ENCODE data around the gene HOXA3. TPM values are rescaled to one million over a fixed set of nuclear protein-coding genes. Genes with fewer than 3 reads are reported as not detected.
A peak's percentile ranks its signal among the peaks of the same experiment; 100 is the strongest.

Gene HOXA3
- total and polyA plus RNA-seq, 2 experiments from 2014 or later = 0.83 to 4.1 TPM

DNA sequence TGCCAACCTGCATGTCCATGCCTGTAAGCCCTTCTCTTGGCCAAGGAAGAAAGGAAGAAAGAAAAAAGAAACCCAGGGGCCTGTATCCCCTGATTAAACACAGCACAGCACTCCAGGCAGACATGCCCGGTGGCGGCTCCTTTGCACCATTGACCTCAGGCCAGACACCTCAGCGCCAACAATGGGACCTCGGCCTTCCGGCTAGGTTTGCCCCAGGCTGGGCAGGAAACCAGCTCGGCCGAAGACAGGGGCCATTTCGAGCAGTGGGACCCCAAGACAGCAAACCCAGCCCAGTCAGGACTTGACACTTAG, 18.9 kb upstream of the HOXA3 start:
- TF ChIP-seq EZH2phosphoT487 (IDR thresholded peaks at IDR 0.05; ENCODE audit: low read depth, severe bottlenecking, unreplicated experiment) (no peak), EZH2 (IDR thresholded peaks at IDR 0.05; ENCODE audit: borderline replicate concordance) (peak; percentile 11)
- TF ChIP-seq, protein P1, sequence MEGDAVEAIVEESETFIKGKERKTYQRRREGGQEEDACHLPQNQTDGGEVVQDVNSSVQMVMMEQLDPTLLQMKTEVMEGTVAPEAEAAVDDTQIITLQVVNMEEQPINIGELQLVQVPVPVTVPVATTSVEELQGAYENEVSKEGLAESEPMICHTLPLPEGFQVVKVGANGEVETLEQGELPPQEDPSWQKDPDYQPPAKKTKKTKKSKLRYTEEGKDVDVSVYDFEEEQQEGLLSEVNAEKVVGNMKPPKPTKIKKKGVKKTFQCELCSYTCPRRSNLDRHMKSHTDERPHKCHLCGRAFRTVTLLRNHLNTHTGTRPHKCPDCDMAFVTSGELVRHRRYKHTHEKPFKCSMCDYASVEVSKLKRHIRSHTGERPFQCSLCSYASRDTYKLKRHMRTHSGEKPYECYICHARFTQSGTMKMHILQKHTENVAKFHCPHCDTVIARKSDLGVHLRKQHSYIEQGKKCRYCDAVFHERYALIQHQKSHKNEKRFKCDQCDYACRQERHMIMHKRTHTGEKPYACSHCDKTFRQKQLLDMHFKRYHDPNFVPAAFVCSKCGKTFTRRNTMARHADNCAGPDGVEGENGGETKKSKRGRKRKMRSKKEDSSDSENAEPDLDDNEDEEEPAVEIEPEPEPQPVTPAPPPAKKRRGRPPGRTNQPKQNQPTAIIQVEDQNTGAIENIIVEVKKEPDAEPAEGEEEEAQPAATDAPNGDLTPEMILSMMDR (IDR thresholded peaks at IDR 0.05; ENCODE audit: poor library complexity) = no peak
- 9% methylated on average over 8 of the region's 8 CpGs for WGBS (ENCODE audit: low lambda C conversion rate, missing lambda C conversion rate)

DNA sequence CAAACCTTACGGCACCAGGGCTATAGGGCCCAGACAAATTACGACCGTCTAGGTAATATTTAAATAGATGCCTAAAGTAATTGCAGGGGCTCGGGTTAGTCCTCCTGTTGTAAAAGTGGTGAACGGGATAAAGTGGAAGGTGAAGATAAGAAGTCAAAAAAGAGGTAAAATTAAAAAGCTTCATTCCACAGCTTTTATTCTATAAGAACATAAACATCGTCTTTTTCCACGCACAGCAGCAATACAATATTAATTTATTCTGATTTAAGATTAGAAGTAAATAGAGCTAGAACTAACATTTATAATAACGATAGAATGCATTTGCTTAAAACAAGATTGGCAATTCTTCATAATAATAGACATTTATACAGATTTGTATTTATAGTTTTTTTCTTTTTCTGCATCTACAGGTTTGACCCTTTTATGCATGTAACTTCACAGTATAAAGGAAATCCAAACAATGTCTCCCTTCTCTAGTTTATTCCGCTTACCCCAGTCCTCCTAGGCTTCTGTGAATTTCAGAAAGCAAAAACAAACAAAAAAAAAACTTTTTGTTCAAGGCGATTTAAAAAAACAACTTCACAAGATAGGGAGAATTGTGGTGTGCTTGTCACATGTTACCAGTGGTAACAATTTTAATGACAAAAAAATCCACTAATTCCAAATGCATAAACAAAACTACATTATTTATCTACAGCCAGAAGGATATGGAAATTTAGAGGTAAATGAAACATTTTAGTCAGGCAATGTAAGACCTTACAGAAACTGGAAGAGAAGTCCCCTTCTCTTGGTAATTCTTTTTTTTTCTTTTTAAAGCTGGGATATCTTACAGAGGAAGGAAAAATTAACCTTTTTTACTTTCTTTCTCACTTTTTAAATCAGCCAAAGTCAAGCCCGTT, 18.3 kb upstream of the HOXA3 start:
- peak overlapping the region; percentile 96 for H3K27ac ChIP-seq
- WGBS (ENCODE audit: low lambda C conversion rate, missing lambda C conversion rate) = 22% methylated on average over 11 of the region's 11 CpGs
- peaks cover 100% of the 10 kb centered on the region for H3K27me3 ChIP-seq
- peaks cover 16% of the 10 kb centered on the region for H4K20me1 ChIP-seq (ENCODE audit: insufficient read depth, poor library complexity, severe bottlenecking)
- H3K79me2 ChIP-seq = peaks cover 99% of the 10 kb centered on the region
- no peak for DNase-seq (ENCODE audit: low spot score)
- H3K4me3 ChIP-seq = peak overlapping the region; percentile 53
- H3K4me2 ChIP-seq = peak overlapping the region; percentile 96
- H3K9me2 ChIP-seq (replicated peaks; ENCODE audit: insufficient read depth) = no peaks in the 10 kb centered on the region
- peak; percentile 52 for TF ChIP-seq EZH2phosphoT487 (IDR thresholded peaks at IDR 0.05; ENCODE audit: low read depth, severe bottlenecking, unreplicated experiment)
- TF ChIP-seq, protein P1 (IDR thresholded peaks at IDR 0.05; ENCODE audit: poor library complexity) = no peak
- no peak overlapping the region for H2AFZ ChIP-seq
- H3K4me1 ChIP-seq (ENCODE audit: insufficient read depth) = peaks cover 17% of the 10 kb centered on the region
- H3K9me3 ChIP-seq (ENCODE audit: low read depth) = no peaks in the 10 kb centered on the region
- H3K36me3 ChIP-seq (replicated peaks; ENCODE audit: insufficient read depth, low read depth) = no peaks in the 10 kb centered on the region

More for the DNA sequence above, 18.9 kb upstream of the HOXA3 start:
- no peak for DNase-seq (ENCODE audit: low spot score)
- H3K4me2 ChIP-seq = peak overlapping the region; percentile 96
- peak overlapping the region; percentile 34 for H3K4me3 ChIP-seq
- H3K27ac ChIP-seq = peak overlapping the region; percentile 96
- H3K27me3 ChIP-seq = peaks cover 100% of the 10 kb centered on the region
- peaks cover 16% of the 10 kb centered on the region for H4K20me1 ChIP-seq (ENCODE audit: insufficient read depth, poor library complexity, severe bottlenecking)
- peaks cover 14% of the 10 kb centered on the region for H3K4me1 ChIP-seq (ENCODE audit: insufficient read depth)
- no peak overlapping the region for H2AFZ ChIP-seq
- no peaks in the 10 kb centered on the region for H3K9me2 ChIP-seq (replicated peaks; ENCODE audit: insufficient read depth)
- no peaks in the 10 kb centered on the region for H3K36me3 ChIP-seq (replicated peaks; ENCODE audit: insufficient read depth, low read depth)
- peaks cover 99% of the 10 kb centered on the region for H3K79me2 ChIP-seq
- H3K9me3 ChIP-seq (ENCODE audit: low read depth) = no peaks in the 10 kb centered on the region

DNA sequence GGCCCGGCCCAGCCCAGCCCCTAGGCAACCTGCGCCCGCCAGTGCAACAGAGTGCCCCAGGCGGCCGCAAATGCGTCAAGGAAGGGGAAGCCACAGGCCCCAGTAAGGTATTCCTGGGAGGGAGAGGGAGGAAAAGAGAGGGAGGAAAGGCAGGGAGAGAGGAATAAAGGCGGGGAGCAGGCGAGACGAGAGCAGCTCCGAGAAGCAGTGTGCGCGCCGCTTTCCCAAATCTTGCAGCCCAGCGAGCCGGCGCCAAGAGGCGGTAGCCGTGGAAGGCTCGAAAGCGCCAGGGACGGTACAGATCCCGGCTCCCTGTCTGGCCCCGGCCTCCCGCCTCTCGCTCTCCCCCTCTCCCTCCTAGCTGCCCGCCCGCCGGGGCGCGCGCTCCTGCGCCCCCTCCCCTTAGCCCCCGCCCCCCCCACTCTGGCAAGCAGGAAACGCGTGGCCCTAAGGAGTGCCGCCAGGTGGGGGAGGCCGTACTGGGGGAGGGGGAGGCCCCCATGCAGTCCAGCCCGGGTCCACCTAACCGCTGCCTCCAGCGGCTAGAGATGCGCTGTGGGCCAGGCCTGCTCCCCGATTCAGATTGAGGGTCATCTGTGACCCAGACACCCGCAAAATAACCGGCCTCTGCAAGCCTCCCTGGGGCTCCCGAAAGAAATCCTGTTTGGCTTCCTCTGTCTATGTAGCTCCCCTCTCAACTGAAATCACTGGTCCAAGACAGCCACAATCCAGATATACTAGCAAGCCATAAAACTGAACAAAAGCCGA, 17.5 kb upstream of the HOXA3 start:
- Histone ChIP-seq H3K4me3 (peak overlapping the region; percentile 53), H3K4me1 (ENCODE audit: insufficient read depth) (peaks cover 17% of the 10 kb centered on the region), H3K27ac (peak overlapping the region; percentile 96), H3K9me2 (replicated peaks; ENCODE audit: insufficient read depth) (no peaks in the 10 kb centered on the region), H3K4me2 (peak overlapping the region; percentile 96), H3K9me3 (ENCODE audit: low read depth) (no peaks in the 10 kb centered on the region), H3K36me3 (replicated peaks; ENCODE audit: insufficient read depth, low read depth) (no peaks in the 10 kb centered on the region), H4K20me1 (ENCODE audit: insufficient read depth, poor library complexity, severe bottlenecking) (peaks cover 16% of the 10 kb centered on the region), H3K79me2 (peaks cover 99% of the 10 kb centered on the region), H3K27me3 (peaks cover 100% of the 10 kb centered on the region), H2AFZ (no peak overlapping the region)
- TF ChIP-seq, protein P1 (IDR thresholded peaks at IDR 0.05; ENCODE audit: poor library complexity) = no peak
- TF ChIP-seq EZH2phosphoT487 (IDR thresholded peaks at IDR 0.05; ENCODE audit: low read depth, severe bottlenecking, unreplicated experiment) (peak; percentile 64), EZH2 (IDR thresholded peaks at IDR 0.05; ENCODE audit: borderline replicate concordance) (peak; percentile 76)
- 6% methylated on average over 28 of the region's 46 CpGs for WGBS (ENCODE audit: low lambda C conversion rate, missing lambda C conversion rate)
- peak; percentile 5 for DNase-seq (ENCODE audit: low spot score)

Data from hepatocyte (in vitro differentiated cells).